Activated CD4-positive, alpha-beta T cell treated with anti-CD3 and anti-CD28 coated beads for 4 hours (primary cell): ENCODE measurements around the gene CDC20B.

ENCODE experiments used
- DNase-seq, 2 donors: peaks; one replicate each; pipeline ENCODE4 v3.0.0-alpha.2; 2020

The CDC20B gene, protein sequence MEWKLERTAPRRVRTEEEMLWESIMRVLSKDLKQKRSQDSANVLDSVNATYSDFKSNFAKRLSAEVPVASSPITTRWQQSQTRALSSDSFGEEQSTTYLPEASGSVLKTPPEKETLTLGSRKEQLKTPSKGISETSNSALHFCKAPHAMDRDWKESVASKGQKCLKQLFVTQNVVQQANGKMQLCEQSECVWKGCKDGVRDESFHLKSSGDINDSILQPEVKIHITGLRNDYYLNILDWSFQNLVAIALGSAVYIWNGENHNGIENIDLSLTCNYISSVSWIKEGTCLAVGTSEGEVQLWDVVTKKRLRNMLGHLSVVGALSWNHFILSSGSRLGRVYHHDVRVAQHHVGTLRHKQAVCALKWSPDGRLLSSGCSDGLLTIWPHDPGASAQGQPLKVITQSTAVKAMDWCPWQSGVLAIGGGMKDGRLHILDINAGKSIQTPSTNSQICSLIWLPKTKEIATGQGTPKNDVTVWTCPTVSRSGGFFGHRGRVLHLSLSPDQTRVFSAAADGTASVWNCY

DNA sequence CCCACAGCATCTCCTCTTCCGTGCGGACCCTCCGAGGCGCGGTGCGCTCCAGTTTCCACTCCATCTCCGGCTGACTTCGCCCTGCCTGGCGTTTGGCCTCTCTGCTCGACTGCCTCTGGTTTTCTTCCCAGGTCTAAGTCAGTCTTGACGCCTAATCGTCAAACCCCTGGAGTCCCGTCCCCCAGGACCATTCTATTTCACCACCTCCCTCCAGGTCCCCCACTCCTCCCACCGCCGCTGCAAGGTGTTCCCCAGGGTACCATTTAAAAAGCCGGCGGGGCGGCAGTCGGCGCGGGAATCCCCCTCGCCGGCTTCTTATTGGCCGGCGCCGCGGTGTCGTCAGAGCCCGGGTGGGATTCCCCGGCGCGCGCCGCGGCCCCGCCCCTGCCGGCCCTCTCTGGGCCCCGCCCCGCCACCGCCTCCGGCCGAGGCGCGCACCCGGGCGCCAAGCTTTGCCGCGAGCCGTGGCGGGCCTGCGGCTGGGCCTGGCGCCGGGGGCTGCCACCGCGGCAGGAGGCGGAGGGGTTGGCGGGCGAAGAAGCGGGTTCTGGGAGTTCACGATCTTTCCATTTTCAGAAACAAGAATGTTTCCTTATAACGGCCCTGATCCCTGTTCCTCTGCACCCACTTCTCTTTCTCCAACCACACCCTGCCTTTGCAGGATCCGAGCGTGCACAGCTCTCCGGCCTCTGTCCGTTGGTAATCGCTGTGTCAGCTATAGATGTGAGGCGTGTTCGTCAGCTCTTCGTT, at the start of gene CDC20B:
CDC20B (minus strand) TSS at position 241 of the 750 bp plus-strand sequence; CDS start at position 64, 177 bp downstream.
- peak; percentile 72 to 76 for DNase-seq

DNA sequence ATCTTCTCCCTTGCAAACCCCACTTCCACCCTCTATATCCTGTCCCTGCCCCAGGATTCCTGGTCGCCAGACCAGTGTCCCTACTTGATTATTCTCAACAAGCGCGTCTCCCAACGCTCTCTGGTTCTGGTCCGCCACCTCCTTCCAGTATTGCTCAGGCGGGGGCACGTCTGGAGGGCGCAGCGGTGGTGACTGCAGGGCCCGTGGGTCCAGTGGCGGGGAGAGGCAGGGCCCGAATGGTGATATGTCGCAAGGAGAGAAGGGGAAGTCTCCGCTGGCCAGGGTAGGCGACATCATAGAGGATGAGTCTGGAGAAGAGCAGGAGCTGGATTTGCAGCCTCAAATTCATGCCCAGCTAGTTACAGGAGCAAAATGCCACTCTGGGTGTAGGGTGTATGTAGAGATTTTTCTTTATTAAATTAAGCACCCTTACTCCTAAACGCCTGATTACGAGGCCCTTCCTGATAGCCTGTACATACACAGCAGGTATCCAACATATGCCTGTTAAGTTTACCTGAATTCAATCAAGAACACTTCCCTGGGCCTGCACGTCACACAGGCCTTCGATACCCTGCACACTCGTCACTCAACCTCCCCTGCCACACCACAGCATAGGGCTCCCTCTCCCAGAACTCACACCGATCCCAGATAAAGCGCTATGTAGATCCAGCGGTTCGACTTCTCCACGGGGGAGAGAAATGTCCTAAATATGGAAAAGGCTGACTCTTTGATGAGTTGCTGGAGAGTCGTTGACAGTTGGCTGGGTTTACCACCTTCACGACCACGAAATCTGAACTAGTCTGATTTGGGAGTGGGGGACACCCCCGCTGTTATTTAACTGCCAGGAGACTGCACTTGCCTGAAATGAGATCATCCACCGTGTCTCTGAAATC, 49.4 kb upstream of the CDC20B start:
- DNase-seq = no peak

DNA sequence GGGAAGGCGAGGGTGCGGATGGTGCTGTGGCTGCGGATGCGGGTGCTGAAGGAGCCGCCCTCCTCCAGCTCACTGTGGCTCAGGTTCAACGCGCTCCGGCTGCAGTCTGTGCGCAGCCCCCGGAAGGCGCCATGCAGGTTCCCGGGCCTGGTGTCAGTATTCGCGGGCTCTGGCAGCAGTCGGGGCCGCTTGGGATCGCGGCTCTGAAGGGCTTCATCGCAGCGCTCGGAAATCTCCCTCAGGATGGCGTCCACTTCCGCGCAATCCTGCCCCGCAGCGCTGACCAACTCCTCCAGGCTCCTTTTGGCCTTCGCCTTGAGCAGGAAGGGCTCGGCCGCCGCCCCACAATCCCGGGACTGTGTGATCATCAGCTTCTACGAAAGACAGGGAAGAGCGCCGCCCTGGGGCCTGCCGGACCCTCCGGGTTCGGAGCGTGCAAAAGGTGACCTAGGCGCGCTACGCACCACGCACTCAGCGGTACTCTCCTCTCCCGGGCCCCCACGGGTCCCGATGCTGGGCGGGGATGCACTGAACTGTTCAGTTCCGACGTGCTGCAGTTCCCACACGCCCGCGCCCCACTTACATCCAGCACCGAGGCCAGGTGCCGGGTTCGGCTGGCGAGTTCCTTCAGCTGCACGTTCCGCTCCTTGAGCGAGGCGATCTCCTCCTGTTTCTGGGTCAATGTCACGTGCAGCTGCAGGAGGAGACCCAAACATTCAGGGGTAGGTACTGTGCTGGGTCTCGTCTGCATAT, 47.6 kb upstream of the CDC20B start:
- no peak for DNase-seq

DNA sequence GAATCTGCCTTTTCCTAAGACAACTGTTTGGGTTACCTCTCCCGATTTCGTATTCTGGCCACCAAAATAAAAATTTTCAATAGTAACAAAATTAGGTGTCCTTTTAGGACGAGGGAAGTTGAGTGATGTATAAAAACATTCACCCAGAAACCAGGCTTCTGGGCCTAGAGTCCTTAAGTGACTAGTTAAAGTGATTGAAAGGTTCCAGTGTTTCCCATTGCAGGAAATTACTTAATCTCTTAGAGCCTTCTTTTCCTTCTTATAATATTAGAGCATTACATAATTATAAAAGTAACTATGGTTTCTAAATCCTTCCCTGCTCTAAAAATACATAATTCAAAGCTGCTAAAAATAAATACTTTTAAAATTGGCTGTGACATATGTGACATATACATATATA, 46.8 kb upstream of the CDC20B start:
- DNase-seq = no peak

DNA sequence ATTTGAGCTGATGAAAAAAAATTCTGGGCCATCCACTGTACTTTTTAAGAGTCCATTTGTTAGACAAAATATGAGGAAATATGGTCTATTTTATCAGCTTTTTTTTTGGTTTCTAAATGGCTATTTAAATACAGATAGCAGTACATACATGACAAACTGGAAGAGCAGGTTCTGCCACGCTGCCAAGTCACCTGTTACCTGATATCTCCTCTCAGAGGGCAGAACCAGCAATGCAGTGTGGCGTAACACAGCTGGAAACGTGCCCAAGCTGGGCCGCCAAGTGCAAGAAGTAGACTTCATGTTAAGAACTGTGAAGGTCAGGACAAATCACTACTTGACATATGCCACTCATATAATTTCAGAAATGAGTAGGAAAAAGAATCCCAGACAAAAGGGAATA, 46.0 kb upstream of the CDC20B start:
- DNase-seq = no peak

DNA sequence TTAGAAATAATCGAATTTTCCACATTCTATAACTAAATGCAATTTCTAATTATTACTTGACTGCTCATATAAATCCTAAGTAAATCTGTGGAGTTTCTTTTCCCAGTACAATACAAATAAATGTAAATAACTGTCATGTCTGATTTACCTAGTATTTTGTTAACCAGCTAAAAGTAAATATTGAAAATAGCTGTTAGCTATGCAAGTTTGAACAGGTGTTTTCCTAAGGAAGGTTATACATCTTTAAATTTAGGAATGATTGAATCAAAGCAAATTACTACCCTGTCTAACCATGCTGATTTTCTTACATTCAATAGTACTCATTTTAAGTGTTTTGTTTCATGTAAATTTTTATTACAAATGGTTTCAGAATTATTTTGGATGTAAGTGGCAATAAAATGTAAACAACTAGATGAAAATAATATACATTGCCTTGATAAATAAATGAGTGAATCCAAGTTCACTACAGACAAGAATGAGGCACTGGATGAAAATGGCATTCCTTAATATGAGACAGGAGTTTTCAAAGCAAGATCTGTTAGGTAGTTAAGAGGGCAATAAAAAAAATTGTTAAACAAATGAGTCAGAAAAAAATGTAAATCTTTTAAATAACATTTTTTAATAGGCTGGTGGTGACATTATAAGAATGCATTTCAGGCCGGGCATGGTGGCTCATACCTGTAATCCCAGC, 38.4 kb upstream of the CDC20B start:
- DNase-seq = no peak

DNA sequence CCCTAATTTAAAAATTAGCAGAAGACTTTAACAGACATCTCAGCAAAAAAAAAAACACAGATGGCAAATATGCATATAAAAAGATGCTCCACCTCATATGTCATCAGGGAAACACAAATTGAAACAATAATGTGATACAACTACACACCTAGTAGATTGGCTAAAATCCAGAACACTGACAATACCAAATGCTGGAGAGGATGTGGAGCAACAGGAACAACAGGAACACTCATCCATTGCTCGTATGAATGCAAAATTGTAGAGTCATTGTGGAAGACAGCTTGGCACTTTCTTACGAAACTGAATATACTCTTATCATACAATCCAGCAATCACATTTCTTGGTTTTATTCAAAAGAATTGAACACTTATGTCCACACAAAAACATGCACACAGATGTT, 32.0 kb upstream of the CDC20B start:
- DNase-seq = no peak

DNA sequence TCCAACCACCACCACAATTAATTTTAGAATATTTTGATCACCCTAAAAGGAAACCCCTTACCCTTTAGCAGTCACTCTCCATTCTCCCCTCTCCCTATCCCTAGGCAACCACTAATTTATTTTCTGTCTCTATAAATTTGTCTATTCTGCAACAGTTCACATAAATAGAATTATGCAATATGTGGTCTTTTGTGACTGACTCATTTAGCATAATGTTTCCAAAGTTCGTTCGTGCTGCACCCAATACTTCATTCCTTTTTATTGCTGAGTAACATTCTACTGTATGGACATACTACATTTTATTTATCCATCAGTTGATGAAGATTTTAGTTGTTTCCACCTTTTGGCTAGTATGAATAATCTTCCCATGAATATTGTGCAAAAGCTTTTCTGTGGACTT, 18.2 kb upstream of the CDC20B start:
- no peak for DNase-seq

DNA sequence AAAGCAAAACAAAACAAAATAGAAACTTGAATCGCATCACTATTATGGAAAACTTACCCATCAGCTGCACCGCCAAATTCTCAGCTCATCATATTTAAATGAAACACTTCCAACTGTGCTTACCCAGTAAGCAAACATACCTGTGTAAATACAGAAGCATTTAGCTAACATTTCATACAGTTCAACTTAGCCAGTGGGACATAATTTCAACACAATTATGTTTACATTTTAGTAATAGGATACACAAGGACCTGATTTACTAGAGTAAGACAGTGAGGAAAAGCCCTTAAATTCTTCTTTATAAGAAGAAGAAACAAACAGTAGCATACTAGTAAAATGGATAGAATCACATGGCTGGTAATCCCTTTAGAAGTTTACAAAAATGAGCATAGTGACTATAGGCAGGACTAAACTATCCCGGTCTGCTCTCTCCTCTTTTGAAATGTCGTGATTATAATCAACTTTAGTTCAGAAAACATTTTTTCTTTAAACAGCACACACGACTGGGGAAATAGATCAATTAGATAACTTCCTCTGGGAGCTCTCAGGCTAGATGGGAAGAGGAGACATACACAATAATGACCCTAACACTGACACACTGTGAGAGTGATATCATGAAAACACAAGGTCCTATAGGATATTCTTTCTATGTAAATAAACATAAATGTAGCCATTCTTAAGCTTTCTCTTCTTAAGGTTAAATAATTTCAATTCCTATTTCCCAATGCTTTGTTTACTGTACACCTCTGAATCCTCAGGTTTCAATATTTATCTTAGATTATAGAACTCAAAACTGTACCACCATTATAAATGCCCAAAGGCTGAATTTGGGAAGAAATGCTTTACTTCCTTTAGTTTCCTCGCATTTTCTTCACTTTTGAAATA, 15.9 kb upstream of the CDC20B start:
- no peak for DNase-seq

DNA sequence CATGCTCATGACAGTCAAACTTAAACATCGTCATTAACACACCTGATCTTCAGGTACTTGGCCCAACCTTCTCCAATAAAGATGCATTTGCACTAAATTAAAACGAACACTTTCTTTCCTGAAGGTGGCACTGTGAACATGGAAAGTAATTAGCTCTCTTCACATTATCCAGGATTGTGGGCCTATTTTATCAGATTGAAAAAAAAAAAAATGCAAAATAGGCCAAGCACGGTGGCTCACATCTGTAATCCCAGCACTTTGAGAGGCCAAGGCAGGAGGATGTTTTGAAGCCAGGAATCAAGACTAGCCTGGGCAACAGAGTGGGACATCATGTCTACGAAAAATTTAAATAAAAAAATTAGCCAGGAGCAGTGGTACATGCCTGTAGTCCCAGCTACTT, 14.4 kb upstream of the CDC20B start:
- no peak for DNase-seq

DNA sequence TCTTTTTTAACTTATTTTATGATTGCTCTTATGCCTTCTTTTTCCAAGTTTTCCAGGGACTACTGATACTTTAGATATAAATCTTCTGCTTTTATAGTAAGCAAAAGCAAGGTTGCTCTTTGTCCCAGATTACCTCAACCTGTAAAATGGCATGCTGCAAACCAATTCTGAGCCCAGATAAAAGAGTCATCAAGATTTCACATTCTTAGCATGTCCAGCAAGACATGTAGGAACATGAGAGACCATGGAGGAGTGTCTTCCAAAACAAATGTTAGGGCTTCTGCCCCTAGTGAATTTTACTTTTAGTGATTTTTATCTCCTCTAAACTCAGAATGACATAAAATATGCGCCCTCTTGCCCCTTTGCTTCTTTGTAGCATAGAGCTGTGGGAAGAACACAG, 7.0 kb upstream of the CDC20B start:
- DNase-seq = no peak

DNA sequence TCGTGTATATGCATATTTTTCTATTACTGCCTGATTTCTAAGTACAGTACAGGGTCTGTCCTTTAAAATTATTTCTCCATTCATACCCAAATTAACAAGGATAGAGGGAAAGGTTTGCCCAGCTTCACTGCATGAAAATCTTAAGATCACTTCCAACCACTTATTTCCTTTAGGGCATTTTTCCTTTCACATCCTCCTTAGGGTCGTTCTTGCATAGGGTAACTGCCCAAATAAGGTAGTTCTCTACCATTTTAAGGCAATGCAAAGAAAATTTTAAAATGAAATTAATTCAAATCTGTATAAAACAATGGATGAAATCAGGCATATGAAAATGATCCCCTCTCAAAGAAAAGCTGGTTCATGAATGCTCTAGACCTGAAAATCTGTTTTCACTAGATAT, 4.1 kb upstream of the CDC20B start:
- no peak for DNase-seq

DNA sequence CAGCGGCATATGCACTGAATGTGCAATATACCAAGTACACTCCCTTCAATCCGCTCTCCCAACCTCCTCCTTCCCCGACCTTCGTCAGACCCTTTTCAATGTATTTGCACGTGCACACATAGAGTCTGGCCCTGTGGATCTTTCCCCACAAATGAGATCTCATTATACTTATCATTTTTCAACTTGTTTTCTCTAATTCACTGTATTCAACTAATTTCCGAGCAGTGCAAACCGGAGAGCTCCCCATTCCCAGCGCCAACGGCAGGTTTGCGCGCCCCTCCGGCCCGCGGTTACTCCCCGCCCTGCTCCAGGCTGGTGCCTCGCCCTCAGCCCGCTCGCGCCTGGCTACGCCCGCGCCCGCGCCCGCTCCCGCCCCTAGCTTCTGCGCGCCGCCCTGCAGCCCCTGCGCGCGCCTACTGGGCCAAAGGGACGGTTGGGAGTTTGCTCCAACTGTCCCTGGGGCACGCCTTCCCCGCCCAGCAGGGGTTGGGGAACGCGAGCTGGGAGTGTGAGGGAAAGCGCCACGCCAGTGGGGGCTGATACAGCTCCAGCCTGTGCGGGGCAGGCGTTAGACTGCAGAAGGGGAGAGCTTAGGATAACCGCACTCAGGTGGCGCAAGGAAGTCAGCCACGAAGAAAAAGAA, 3.3 kb upstream of the CDC20B start:
- peak in 1 of 2 donors; percentile 2 for DNase-seq

DNA sequence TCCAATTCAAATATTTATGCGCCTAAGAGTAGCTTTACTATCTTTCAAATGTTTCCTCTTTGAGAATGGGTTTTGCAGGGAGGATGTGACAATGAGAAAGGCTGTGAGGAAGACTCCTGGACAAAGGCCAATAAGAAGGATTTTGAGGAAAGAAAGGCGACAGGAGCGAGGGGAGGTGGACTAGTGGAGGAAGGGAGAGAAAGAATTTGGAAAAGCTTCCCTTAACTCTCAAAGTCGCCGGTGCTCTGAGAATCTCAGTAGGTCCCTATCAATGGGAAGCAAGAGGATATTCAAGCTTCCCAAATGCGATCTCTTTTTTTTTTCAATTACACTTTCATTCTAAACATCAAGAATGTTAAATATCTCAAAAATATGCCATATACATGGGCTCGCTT, 2.8 kb upstream of the CDC20B start:
- no peak for DNase-seq

DNA sequence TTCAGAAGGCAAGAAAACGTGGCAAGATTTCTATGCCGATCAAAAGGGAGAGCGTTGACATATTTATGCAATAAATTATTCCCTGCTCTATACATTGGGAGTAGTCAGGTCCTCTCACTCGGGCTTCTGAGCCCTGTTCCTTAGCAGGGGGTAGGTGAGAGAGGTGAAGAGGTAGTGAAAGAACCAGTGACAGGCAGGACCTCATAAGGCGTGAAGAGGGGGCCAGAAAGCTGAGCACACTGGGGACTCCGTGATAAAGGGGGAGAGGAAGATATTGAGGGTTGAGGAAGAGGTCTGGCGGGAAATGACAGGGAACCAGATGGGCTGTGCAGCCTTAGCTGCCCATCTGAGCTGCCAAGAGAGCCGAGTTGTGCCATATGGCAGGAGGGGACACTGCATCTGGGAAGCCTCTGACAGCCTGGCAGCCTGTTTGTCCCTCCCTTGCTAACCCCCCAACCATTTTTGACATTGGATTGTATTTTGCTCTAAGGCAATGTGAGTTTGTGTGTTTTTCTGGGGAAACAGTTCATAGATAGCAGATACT, 782 bp upstream of the CDC20B start:
- DNase-seq = no peak

DNA sequence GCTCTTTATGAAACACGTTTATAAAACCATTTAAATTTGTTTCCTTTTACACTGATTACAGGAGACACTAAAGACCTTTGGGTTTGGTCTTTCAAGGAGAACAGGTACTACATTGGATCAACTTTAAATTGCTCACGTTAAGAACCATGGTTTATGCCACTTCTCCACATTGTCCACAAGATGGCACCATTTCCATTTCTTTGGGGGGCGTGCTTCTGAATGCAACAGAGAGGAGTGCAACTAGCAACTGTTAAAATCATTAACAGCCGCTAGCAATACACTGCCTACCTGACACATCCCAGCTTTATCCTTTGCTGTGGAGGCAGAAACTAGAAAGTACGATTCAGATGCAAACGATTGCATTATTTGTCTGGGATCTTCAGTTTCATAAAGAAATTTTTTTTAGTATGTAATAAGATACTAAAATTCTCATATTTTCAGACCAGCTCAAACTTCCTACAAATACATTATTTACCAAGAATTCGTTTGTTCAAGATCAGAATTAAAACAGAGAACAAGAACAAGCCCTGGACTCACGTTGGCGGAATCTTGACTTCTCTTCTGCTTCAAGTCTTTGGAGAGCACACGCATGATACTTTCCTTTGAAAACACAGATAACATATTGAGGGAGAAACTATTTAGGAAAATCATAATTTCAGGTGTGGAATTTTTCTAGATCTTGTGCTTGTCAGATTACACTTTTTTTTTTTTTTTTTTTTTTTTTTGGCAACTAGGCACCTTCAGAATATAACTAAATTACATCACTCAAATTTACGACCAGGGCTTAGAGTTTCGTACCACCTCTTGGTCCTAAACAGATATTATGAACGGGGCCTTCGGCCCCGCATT, 702 bp downstream of the CDC20B start:
- peak; percentile 41 to 57 for DNase-seq

DNA sequence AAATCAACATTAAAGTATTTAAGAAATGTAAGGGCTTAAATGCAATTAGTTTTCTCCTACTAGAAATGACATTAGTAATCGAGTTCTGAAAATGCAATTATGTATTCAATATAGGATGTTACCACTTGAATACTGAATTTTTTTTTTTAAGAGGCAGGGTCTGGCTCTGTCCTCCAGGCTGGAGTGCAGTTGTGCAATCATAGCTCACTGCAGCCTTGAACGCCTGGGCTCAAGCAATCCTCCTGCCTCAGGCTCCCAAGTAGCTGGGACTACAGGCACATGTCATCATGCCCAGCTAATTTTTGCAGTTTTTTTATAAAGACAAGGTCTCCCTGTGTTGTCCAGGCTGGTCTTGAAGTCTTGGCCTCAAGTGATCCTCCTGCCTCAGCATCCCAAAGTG, 1.5 kb downstream of the CDC20B start:
- no peak for DNase-seq

DNA sequence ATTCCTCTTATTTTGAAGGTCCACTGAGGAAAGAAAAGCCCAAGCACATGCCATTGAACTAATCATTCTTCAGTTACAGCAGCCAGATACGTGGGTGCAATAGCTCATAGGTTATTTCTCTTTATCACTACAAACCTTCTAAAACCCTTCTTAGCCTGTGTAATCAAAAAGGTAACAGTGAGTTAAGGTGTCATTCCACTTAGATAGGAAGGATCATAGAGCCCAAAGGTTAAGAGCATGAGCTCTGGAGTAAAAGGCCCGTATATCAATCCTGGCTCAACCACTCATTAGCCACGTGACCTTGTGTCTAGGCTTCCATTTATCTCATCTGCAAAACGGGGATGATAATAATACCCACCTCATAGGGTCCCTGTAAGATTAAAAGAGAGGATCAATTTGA, 10.3 kb downstream of the CDC20B start:
- no peak for DNase-seq
